T1000 (cell line): ENCODE results near the gene PCDH9.

ENCODE experiments used
- DNase-seq: peaks from one replicate; lab custom pipeline; 2025; ENCODE audit warnings: mixed read lengths; lab: John Stamatoyannopoulos, UW

PCDH9 gene

DNA sequence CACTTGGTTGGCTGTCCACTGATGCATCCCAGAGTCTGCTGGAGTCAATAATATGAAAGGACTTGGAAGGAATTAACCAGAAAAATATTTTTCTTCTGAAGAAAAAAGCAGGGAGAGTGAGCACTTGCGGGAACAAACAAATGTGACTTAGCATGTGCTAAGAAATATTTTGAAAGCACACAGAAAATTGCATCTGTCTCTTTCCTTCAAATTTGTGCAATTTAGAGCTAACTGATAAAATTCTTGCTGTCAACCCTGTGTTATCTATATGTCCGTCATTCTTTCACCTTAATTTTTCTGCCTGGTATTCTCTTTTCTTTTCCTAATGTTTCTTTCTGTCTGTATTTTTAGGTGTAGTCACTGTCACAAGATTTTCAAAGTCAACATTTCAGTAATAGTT is 852.6 kb downstream of the PCDH9 start:
- DNase-seq: no peak

DNA sequence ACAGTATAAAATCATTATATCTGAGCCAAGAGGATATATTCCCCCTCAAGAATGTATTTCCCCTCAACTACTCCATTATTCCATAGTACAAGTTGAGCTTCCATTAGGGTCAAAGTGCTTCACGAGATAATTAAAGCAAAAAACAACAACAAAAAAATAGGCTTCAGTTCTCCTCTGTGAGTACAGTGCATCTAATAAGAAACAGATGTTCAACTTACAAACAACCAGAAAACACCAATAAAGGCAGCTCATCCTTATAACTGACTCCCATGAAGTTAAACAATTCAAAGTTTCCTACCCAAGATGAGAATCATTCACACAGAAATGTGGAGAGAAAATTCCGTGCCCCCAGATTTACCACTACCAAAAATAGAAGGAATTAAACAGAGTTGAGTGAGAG is 854.4 kb downstream of the PCDH9 start:
- DNase-seq: no peak

DNA sequence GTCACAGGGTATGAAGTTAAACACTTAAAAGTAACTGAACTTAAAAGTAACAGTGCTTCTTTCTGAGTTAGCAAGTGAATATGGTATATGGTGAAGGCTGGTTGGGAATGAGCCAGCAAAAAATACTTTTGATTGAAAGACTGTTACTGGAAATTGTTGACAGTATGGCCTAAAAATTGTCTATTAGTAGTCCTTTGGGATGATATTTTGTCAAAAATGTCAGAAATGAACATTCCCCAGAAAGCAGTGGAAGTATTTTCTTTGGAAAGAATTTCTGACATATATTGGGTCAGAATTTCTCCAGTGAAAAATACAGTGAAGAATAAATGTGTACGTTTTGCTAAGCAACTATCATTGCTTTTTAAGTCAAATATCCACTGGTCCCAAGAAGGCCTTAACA is 860.5 kb downstream of the PCDH9 start:
- no peak for DNase-seq

DNA sequence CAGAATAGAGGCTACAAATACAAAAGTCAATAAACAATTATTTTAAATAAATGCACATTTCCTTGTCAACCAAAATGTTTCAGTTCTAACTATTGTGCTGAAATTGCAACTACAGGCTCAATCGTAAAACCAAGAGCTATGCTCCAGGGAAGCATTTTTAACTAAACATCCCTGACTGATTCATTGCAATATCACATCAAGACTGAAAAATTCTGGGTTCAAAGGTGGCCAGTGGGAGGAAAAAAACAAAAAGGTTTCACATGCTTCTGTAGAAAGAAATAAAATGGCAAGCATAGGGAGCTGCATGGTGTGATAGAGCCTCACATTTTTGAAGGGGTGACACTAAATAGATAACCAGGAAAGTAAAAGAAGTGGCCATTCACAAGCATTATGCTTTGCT is 862.8 kb downstream of the PCDH9 start:
- no peak for DNase-seq

GRCh38 chr13:66365101-66365500 is 865.0 kb downstream of the PCDH9 start:
- DNase-seq: no peak

DNA sequence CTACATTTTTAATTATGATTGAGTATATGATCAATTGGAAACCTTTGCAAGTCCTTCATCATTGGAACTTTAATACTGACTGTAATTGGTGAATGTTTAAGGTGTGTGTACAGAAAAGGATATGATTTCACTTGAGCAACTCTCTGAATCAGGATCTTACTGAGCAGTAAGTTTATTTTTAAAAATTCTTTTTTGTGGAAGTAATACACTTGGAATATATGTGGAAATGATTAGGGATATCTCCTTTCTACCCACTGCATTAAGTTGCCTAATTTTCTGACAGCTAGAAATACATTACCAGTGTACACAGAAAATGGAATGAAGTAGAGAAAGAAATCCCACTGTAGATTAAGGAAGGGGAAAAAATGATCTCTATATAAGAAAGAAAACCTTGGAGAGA is 865.8 kb downstream of the PCDH9 start:
- no peak for DNase-seq

DNA sequence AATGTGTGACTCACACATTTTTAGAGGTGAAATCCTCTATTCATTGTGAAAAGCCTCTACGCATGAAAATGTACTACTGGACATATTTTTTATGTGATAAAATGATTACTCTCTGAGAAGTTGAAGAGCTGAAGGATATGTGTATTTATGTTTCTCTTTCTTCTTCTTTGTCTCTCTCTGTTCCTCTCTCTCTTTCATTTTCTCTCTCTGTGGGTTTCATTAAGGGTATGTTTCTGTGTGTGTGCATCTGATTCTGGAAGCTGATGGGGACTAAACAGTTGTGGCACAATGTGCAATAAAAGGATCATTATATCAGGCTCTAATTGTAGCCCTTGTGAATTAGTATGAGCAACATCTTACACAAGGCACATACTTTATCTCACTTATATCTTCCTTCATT is 867.7 kb downstream of the PCDH9 start:
- DNase-seq: no peak

DNA sequence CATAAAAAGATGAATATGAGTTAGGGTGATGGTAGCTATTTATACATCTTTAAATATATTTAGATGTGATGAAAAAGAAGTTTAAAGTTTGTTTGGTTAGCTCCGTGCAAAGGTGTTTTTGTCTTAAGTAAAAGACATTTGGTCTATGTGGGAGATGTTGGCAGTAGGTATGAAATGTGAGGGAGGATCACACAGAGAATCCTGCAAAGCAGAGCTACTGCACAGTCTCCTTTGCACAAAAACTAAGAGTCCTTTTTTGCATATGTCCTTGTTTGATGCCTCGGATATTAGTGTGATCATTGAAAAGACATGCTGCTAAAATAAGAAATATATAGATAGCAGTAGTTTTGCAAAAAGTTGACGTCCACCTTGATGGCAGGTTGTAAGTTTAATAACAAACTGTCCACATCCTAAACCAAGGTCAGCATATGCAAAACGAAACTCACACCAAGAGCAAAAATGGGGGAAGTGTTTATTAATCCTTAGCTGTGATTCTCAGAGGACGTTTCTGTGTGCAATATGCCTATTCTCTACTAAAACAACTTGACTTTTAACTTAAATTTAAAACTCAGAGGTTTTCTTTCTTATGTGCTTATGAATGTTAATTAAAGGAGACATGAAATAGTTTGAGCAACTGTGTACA is 870.1 kb downstream of the PCDH9 start:
- DNase-seq: no peak

DNA sequence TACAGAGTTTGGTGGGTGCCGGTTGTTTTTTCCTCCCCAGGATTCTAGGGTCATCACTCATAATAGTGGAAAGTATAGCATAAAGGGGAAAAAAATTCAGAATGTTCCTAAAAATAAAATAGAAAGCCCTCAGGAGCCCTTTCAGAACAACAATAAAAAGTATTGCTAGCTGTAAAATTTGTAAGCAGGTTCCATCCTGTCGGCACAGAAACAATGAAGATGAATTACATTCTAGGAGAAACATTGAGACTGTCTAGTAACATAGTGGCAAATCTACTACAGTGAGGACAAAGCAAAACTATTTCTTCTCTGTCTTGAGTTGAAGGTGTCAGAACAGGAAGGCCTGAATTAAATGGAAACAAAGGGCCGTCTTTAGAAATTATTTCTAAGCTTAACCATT is 870.7 kb downstream of the PCDH9 start:
- no peak for DNase-seq

- no peak for DNase-seq
Measured at GRCh38 chr13:66358564-66358963, 871.6 kb downstream of the PCDH9 start.

DNA sequence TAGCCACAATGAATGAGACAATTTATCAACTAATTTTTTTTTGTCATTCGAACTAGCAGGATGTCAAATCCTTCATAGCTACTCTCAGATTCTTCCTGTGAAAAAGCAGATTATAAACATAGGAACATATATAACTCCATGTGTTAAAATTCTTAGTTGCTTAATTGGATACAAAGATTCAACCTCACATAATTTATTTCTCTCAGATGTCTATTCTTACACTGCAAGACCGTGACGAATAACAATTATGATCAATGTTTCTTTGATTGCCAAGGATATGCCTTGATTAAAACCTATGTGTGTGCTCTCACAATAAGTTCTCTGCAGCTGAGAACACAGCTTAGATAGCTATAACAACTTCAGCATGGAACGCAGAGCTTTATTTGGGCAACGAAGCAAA is 872.7 kb downstream of the PCDH9 start:
- no peak for DNase-seq

GRCh38 chr13:66354879-66355751 is 875.0 kb downstream of the PCDH9 start:
- DNase-seq: no peak

DNA sequence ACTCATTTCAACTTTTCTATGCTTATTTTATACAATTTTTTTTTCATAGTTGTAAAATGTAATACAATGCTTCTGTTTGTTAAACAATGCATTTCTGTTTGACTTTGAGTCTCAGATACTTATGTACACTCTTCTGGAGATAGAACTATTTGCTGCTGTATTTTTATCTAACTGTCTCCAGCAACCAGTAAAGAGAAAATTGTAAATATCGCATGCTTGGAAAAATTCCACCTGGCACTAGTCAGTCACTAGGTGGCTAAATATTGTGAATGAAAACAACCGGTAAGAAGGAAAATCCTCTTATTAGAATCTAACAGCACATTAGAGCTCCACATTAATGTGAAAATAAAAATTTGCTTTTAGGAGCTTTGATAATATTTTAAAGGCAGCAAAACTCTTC is 876.5 kb downstream of the PCDH9 start:
- DNase-seq: no peak

DNA sequence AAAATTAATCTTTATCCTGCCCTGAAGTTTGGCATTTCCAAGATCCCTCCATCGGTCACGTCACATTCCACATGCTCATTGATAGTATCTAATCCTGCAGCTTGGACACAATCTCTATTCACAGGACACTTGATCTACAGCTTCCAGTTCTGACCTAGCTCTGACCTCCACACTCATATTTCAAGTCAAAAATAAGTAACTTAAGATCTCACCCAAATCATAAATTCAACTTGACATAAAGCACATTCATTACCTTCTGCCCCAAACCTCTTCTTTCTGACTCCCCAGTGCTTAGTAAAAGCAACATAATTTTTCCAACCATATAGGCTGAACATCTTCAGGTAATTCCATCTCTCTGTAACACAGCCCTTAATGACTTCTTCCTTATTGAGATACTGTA is 880.2 kb downstream of the PCDH9 start:
- DNase-seq: no peak

DNA sequence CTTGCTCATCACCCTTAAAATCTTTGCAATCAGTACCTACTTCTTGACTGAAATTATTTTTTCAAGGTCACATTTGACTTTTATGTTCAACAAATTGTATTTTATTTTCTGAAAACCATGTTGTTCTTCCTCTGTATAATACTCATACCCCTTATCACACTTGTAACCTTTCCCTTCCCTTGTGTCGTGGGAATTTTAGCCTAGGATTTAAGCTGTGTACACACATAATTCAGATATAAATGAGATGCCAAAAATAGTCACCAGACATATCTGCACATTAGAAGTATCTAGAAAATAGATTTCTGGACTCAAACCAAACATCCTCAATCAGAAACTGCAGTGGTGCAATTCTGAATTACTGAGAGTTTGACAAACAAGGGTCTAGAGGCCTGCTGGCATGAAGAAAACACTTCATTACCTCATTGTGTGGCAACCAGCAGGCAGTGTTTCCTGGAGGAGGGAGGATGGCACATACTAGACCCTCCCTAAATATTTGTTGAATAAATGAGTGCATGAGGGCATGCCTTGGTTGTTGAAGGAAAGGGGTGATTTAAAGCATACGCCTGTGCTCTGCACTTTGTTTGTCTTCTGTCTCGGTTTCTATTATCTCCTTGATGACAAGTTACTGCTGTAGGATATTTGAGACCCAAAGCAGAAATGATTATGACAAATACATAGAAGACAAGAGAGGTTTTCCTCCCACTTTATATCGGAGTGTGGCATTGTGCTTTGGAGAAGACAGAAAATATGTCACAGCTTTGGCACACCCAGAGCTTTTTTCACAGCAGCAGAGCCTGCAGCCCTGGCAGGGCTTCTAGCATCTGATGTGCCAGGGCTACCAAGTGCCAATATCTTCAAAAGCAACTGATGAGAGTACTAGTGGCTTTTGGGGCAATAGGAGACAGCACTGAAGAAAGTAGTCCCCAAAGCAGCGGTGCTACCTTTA is 881.1 kb downstream of the PCDH9 start:
- no peak for DNase-seq

DNA sequence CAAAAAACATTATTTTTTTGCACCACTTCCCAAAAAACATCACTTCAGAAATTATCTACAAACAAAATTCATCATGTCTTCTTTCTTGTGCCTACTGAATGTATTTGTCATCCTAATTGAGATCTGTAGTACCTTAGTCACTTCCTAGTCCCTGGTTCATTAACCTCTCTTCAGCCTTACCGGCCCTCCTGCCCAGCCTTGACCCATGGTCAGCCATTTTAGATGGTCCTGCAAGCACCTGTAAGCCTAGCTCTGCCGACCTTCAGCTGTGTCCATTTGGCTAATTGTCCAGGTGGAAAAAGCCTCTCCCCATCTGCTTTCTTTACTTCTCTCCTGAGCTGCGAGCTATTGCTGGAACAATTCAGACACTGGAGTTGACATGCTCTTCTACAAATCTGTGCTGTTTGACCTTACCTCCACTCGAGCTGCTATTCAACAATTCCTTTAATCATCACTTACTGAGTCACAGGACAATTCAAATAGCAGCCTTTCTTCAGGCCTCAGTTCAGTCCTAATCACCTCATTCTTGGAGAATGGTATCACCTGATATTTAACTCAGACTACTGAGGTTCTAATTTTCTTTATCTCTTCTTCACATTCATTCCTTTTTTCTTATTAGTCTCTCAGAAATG is 882.5 kb downstream of the PCDH9 start:
- no peak for DNase-seq

DNA sequence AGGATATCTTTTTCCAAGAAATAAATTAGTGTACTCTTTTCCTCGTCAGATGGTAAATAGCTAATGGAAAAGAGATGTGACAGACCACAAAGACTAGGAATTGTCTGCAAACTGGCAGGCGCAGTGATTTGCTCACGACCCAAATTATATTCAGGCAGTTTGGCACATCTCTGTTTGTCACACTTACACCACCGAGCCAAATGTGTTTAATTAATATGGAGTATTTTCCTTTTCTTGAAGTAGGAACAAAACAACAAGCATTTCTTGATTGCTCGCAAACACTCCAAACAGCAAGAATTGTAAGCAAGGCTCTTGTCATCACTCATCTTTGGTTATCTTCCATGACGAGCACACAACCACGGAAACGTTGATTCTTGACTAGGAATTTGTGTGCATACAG is 884.2 kb downstream of the PCDH9 start:
- DNase-seq: no peak

DNA sequence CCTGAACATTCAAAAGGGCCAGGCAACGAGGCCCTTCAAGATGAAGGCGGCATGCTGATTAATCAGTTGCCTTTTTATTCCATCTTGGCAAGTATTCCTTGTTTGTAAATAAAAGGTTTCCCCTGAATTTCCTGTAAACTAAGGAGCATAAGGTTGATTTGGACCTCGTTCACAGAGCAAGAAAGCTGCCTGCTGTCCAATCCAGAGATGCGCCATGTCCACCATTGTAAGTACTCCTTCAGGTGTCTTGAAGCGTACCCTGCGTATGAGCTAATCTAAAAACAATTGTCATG is 884.7 kb downstream of the PCDH9 start:
- DNase-seq: no peak

DNA sequence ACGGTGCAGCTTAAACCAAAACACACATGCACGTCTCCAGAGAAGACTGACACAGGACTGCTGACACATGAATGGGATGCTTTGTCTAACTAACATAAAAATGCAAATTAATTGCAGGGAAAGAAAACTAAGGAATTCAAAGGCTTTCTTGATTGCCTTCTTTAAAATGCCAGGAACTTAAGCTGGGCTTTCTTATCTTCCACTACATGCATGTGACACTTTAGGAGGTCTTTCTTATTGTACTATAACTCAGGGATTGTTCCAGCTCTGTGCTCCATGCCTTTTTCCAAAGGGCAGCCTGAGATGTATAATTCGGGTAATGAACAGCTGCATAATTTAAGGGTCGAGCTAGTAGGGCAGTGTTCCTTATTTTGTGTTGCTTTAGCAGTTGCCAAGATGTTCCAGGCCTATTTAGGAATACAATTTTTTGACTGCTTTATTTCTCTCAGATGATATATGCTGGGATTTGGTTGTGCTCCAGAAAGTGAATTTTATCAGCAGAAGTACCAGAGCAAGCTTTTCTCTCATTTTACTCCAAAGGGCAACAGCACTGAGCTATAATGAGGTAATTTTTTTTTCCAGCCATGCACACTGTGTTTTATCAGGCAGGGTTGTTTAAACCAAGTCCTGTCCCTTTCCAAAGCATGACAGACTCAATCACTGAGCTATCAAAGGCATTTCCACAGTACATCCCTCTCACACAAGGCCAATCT is 885.2 kb downstream of the PCDH9 start:
- no peak for DNase-seq

- no peak for DNase-seq
Measured at GRCh38 chr13:66343224-66343828, 886.8 kb downstream of the PCDH9 start.
